PC-3 (cell line): Measurements from ENCODE around the gene ST3GAL4. TPM values are rescaled to one million over a fixed set of nuclear protein-coding genes. Genes with fewer than 3 reads are reported as not detected.
A peak's percentile ranks its signal among the peaks of the same experiment; 100 is the strongest.

Source experiments
- ATAC-seq: fragments of 200-7000 bp; cut with Tn5 transposase; 2 replicates; pipeline ENCODE4 v1.9.1; 2020; ENCODE audit warnings: mild to moderate bottlenecking, moderate library complexity
- BruUV-seq: library from RNA; stranded (reverse); fragments of 400-500 nt; replicated peaks from 2 replicates; lab custom pipeline; 2021; lab: Mats Ljungman, UMichigan
- CTCF ChIA-PET: fragments of 300-600 bp; sonication (Branson Sonifier 250); formaldehyde crosslinking; loops from one replicate; lab custom pipeline; 2022; ENCODE audit warnings: antibody characterized with exemption; lab: Charles Lee
- POLR2A ChIA-PET: fragments of 300-600 bp; sonication (Branson Sonifier 250); formaldehyde crosslinking; loops from one replicate; lab custom pipeline; 2022; ENCODE audit warnings: antibody characterized with exemption; ENCODE audit not compliant: unreplicated experiment; lab: Charles Lee
- DNase-seq: peaks from one replicate; pipeline ENCODE4 v3.0.0-alpha.2; 2015
- H2AFZ ChIP-seq: fragments of 300-600 bp; sonication (generic); 2 replicates; pipeline ENCODE4 v1.6.0; 2016; ENCODE audit warnings: antibody characterized with exemption, low read length
- H3F3A ChIP-seq: fragments of 300-600 bp; sonication (generic); one replicate; pipeline ENCODE4 v1.6.0; 2017; ENCODE audit warnings: antibody characterized with exemption, low read length, control low read depth, mild to moderate bottlenecking; ENCODE audit not compliant: unreplicated experiment
- H3K27ac ChIP-seq: fragments of 300-600 bp; sonication (generic); 2 replicates; pipeline ENCODE4 v1.5.1; 2016; ENCODE audit warnings: mild to moderate bottlenecking, low read length
- H3K27me3 ChIP-seq: fragments of 300-600 bp; sonication (generic); 2 replicates; pipeline ENCODE4 v1.6.1; 2016; ENCODE audit warnings: low read length, mixed read lengths
- H3K36me3 ChIP-seq: fragments of 300-600 bp; sonication (generic); 2 replicates; pipeline ENCODE4 v1.6.1; 2016; ENCODE audit warnings: low read depth, mixed run types, low read length, mixed read lengths
- H3K4me1 ChIP-seq: fragments of 300-600 bp; sonication (generic); 2 replicates; pipeline ENCODE4 v1.5.1; 2016; ENCODE audit warnings: low read length; ENCODE audit not compliant: insufficient read depth
- H3K4me2 ChIP-seq: fragments of 300-600 bp; sonication (generic); 2 replicates; pipeline ENCODE4 v1.6.0; 2016; ENCODE audit warnings: low read length
- H3K4me3 ChIP-seq: fragments of 300-600 bp; sonication (generic); 2 replicates; pipeline ENCODE4 v1.5.1; 2016; ENCODE audit warnings: mild to moderate bottlenecking, low read length, mixed read lengths
- H3K79me2 ChIP-seq: fragments of 300-600 bp; sonication (generic); 2 replicates; pipeline ENCODE4 v1.6.1; 2017; ENCODE audit warnings: low read length, mixed read lengths
- H3K9ac ChIP-seq: fragments of 300-600 bp; sonication (generic); 2 replicates; pipeline ENCODE4 v1.6.0; 2016; ENCODE audit warnings: mild to moderate bottlenecking, low read length
- H3K9me2 ChIP-seq: fragments of 300-600 bp; sonication (generic); replicated peaks from 2 replicates; pipeline ENCODE4 v1.6.1; 2016; ENCODE audit warnings: mixed run types, low read length, mixed read lengths
- H3K9me3 ChIP-seq: fragments of 300-600 bp; sonication (generic); 2 replicates; pipeline ENCODE4 v1.6.1; 2016; ENCODE audit warnings: low read length, mixed read lengths
- H4K20me1 ChIP-seq: fragments of 300-600 bp; sonication (generic); 2 replicates; pipeline ENCODE4 v1.6.1; 2016; ENCODE audit warnings: low read length, mixed read lengths
- EZH2 ChIP-seq: fragments of 300-600 bp; sonication (generic); IDR thresholded peaks from one replicate; pipeline ENCODE4 v1.6.1; 2017; ENCODE audit warnings: antibody characterized with exemption, mild to moderate bottlenecking, low read length; ENCODE audit not compliant: unreplicated experiment
- EZH2phosphoT487 ChIP-seq: fragments of 300-600 bp; sonication (generic); IDR thresholded peaks from 2 replicates; pipeline ENCODE4 v1.6.1; 2018; ENCODE audit warnings: mild to moderate bottlenecking, antibody characterized with exemption, low read length, borderline replicate concordance
- intact Hi-C: fragments of 100-400 bp; cut with micrococcal nuclease; formaldehyde crosslinking; loops from 2 replicates; pipeline ENCODE4 v1.9.0; 2023
- total RNA-seq: library from RNA; depleted of rRNA; stranded (reverse); fragments of >200 nt; gene quantifications from 2 replicates; pipeline ENCODE4 v1.2.3, GENCODE V29; 2014
- TF ChIP-seq, protein P1 (sequence below): fragments of 300-600 bp; sonication (generic); conservative IDR thresholded peaks from 2 replicates; pipeline ENCODE4 v1.5.1; 2017; ENCODE audit warnings: antibody characterized with exemption, low read depth, mild to moderate bottlenecking, low read length

The ST3GAL4 gene
- total RNA-seq, 1 experiment from 2014 or later: 126 TPM

GRCh38 chr11:126355926-126356897 lies 726 bp downstream of the ST3GAL4 start:
- TF ChIP-seq, protein P1, sequence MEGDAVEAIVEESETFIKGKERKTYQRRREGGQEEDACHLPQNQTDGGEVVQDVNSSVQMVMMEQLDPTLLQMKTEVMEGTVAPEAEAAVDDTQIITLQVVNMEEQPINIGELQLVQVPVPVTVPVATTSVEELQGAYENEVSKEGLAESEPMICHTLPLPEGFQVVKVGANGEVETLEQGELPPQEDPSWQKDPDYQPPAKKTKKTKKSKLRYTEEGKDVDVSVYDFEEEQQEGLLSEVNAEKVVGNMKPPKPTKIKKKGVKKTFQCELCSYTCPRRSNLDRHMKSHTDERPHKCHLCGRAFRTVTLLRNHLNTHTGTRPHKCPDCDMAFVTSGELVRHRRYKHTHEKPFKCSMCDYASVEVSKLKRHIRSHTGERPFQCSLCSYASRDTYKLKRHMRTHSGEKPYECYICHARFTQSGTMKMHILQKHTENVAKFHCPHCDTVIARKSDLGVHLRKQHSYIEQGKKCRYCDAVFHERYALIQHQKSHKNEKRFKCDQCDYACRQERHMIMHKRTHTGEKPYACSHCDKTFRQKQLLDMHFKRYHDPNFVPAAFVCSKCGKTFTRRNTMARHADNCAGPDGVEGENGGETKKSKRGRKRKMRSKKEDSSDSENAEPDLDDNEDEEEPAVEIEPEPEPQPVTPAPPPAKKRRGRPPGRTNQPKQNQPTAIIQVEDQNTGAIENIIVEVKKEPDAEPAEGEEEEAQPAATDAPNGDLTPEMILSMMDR: no peak
- TF ChIP-seq EZH2phosphoT487 (no peak), EZH2 (no peak)
- CTCF ChIA-PET: interaction anchor here (0.6 kb wide), 2 partner anchors 65 to 295 kb away, joined by 3 read pairs; no protein-coding TSS in a partner anchor
- Histone ChIP-seq H3K4me1 (peaks cover 67% of the 10 kb centered on the region), H2AFZ (peak overlapping the region; percentile 50; the same call in 1 of the 2 replicates), H3K36me3 (peaks cover 10% of the 10 kb centered on the region; the same call in 1 of the 2 replicates), H3K79me2 (peaks cover 85% of the 10 kb centered on the region), H3K9ac (peak overlapping the region; percentile 93), H3K9me2 (no peaks in the 10 kb centered on the region), H4K20me1 (0 out of 2 replicates have a peak, but pooled peaks cover 3% of the 10 kb centered on the region), H3K9me3 (no peaks in the 10 kb centered on the region), H3K27me3 (no peaks in the 10 kb centered on the region), H3K4me2 (peak overlapping the region; percentile 94), H3K4me3 (peak overlapping the region; percentile 83), H3K27ac (peak overlapping the region; percentile 56), H3F3A (no peaks in the 10 kb centered on the region)
- DNase-seq: peak; percentile 31
- POLR2A ChIA-PET: interaction anchor here (0.5 to 0.6 kb wide), 3 partner anchors 24 to 143 kb away, joined by 3 to 5 read pairs (median 4); no protein-coding TSS in a partner anchor
- peak; percentile 4 for ATAC-seq
- BruUV-seq: TSS peak; percentile 31
- intact Hi-C loops: loop anchor here (1.0 to 2.0 kb wide), 2 partner anchors 75 to 124 kb away; no protein-coding TSS in a partner anchor

- H3K9me3 ChIP-seq: no peaks in the 10 kb centered on the region
- intact Hi-C loops: no loop called here
- ATAC-seq: no peak
- peak overlapping the region; percentile 93 for H3K9ac ChIP-seq
- no peak for DNase-seq
- ChIA-PET CTCF (no interaction called here), POLR2A (no interaction called here)
- peaks cover 62% of the 10 kb centered on the region for H3K4me1 ChIP-seq
- H3K9me2 ChIP-seq: no peaks in the 10 kb centered on the region
- no peaks in the 10 kb centered on the region for H3F3A ChIP-seq
- H4K20me1 ChIP-seq: 0 out of 2 replicates have a peak, but pooled peaks cover 3% of the 10 kb centered on the region
- TF ChIP-seq, protein P1: no peak
- no peak for TF ChIP-seq EZH2
- no peak for TF ChIP-seq EZH2phosphoT487
- no peak overlapping the region for H2AFZ ChIP-seq
- H3K4me2 ChIP-seq: peak overlapping the region; percentile 94
- H3K27ac ChIP-seq: peak overlapping the region; percentile 56; the same call in 1 of the 2 replicates
- H3K36me3 ChIP-seq: peaks cover 5% of the 10 kb centered on the region; the same call in 1 of the 2 replicates
- H3K4me3 ChIP-seq: peak overlapping the region; percentile 83
- no peaks in the 10 kb centered on the region for H3K27me3 ChIP-seq
- no TSS peak for BruUV-seq
- H3K79me2 ChIP-seq: peaks cover 82% of the 10 kb centered on the region
These were observed 1.8 kb downstream of the ST3GAL4 start for GRCh38 chr11:126357055-126357962.
